ENCODE data around the gene GORASP2. TPM values are rescaled to one million over a fixed set of nuclear protein-coding genes. Genes with fewer than 3 reads are reported as not detected.

Gene GORASP2
- total RNA-seq, 1 donor from 2014 or later = 78.1 TPM

- Histone ChIP-seq H3K36me3 (ENCODE audit: control insufficient read depth, insufficient read depth, low read length) (peaks cover 1% of the 10 kb centered on the region), H3K27me3 (ENCODE audit: control insufficient read depth, insufficient read depth, low read length) (no peaks in the 10 kb centered on the region), H3K4me3 (ENCODE audit: low read depth, low read length) (no peak overlapping the region)
- no peak for DNase-seq (ENCODE audit: low read depth)
- TF ChIP-seq, protein P1, sequence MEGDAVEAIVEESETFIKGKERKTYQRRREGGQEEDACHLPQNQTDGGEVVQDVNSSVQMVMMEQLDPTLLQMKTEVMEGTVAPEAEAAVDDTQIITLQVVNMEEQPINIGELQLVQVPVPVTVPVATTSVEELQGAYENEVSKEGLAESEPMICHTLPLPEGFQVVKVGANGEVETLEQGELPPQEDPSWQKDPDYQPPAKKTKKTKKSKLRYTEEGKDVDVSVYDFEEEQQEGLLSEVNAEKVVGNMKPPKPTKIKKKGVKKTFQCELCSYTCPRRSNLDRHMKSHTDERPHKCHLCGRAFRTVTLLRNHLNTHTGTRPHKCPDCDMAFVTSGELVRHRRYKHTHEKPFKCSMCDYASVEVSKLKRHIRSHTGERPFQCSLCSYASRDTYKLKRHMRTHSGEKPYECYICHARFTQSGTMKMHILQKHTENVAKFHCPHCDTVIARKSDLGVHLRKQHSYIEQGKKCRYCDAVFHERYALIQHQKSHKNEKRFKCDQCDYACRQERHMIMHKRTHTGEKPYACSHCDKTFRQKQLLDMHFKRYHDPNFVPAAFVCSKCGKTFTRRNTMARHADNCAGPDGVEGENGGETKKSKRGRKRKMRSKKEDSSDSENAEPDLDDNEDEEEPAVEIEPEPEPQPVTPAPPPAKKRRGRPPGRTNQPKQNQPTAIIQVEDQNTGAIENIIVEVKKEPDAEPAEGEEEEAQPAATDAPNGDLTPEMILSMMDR (IDR thresholded peaks at IDR 0.05; ENCODE audit: insufficient read depth, low read length, poor library complexity, severe bottlenecking) = no peak
Measured at GRCh38 chr2:170969030-170969429, 40.0 kb downstream of the GORASP2 start.

DNA sequence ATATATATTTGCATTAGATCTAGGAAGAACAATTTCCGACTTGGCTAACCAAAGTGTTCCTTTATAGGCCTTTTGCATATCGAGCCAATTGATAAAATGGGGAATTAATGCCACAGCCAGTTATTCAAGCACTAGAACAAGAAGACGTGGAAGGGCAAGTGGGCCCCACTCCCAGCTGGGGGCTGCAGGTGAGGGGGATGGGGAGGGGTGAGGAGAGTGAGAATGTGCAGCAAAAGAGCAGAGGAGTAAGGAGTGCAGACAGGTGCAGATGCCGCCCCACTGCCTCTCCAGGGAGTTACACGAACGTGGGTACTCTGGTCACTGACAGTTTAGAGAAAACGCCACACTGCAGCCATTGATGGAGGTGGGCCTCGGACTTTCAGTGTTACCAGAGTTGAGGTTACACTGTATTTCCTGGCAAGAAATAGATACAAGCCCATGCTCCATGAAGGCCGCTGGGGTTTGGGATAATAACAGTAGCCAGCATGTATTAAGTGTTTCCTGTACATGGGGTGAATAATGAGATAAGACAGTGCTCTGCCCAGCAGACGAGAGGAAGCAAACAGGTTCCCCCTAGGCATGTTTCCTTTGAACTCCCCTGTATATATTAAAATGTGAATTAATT is 40.9 kb downstream of the GORASP2 start:
- Histone ChIP-seq H3K4me3 (ENCODE audit: low read depth, low read length) (no peak overlapping the region), H3K36me3 (ENCODE audit: control insufficient read depth, insufficient read depth, low read length) (peaks cover 1% of the 10 kb centered on the region), H3K27me3 (ENCODE audit: control insufficient read depth, insufficient read depth, low read length) (no peaks in the 10 kb centered on the region)
- no peak for DNase-seq (ENCODE audit: low read depth)
- TF ChIP-seq, protein P1 (IDR thresholded peaks at IDR 0.05; ENCODE audit: insufficient read depth, low read length, poor library complexity, severe bottlenecking) = no peak

DNA sequence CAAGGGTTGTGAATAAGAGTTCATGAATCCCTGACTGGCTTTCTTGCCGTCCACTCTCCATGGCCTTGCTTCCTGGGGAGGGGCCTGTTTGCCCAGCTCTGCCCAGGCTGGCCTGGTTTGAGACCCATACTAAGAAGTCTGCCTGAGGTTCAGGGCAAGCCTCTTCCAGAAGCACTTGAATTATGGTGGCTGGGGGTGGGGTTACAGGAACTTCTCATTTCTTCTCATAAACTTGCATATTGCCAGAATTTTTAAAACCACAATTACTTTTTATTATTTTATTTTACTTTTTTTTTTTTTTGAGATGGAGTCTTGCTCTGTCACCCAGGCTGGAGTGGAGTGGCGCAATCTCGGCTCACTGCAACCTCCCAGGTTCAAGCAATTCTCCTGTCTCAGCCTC is 42.0 kb downstream of the GORASP2 start:
- TF ChIP-seq, protein P1 (IDR thresholded peaks at IDR 0.05; ENCODE audit: insufficient read depth, low read length, poor library complexity, severe bottlenecking) = no peak
- Histone ChIP-seq H3K27me3 (ENCODE audit: control insufficient read depth, insufficient read depth, low read length) (peaks cover 2% of the 10 kb centered on the region), H3K4me3 (ENCODE audit: low read depth, low read length) (no peak overlapping the region), H3K36me3 (ENCODE audit: control insufficient read depth, insufficient read depth, low read length) (no peaks in the 10 kb centered on the region)
- no peak for DNase-seq (ENCODE audit: low read depth)

DNA sequence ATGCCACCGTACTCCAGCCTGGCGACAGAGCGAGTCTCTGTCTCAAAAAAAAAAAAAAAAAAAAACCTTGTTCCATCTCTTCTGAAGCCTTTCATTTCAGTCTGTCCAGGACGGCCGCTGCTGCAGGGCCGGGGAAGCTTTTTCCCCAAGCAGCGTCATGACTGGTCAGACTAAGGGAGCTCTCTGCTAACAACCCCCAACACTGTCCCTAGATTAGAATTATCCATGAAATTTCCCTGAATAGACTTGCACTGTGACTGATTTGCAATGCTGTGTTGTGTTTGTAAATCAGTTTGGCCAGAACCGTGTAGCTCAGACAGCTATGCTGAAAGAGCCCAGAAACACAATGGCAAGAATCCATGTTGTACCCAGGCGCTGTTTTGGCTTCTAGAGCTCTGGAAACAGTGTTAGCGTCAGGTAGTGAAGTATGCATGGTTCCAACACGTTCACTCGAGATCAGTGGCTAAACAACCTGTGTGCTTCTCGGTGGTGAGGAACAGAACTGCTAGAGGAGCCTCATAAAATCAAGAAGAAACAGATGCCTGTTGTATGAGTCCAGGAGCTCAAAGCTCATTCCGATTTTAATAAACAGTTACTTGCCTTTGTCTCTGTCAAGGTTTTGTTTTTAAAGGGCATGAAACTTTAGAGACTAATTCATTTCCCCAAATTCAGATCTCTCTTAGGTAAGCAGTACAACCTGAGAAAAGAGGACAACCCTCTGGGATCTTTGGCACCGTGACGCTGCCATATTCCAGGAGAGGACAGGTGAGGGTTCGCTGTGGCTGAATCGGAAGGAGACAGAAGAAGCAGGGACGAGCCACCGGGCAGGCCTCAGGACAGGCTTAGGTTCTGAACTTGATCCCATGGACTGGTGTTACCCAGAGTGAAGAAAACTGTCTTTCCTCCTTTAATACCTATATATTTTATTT is 43.5 kb downstream of the GORASP2 start:
- Histone ChIP-seq H3K4me3 (ENCODE audit: low read depth, low read length) (no peak overlapping the region), H3K36me3 (ENCODE audit: control insufficient read depth, insufficient read depth, low read length) (no peaks in the 10 kb centered on the region), H3K27me3 (ENCODE audit: control insufficient read depth, insufficient read depth, low read length) (peaks cover 2% of the 10 kb centered on the region)
- TF ChIP-seq, protein P1 (IDR thresholded peaks at IDR 0.05; ENCODE audit: insufficient read depth, low read length, poor library complexity, severe bottlenecking) = no peak
- no peak for DNase-seq (ENCODE audit: low read depth)

GRCh38 chr2:170973225-170973491 is 44.1 kb downstream of the GORASP2 start:
- H3K4me3 ChIP-seq (ENCODE audit: low read depth, low read length) = peak overlapping the region; percentile 9
- no peaks in the 10 kb centered on the region for H3K36me3 ChIP-seq (ENCODE audit: control insufficient read depth, insufficient read depth, low read length)
- TF ChIP-seq, protein P1 (IDR thresholded peaks at IDR 0.05; ENCODE audit: insufficient read depth, low read length, poor library complexity, severe bottlenecking) = no peak
- peaks cover 2% of the 10 kb centered on the region for H3K27me3 ChIP-seq (ENCODE audit: control insufficient read depth, insufficient read depth, low read length)
- no peak for DNase-seq (ENCODE audit: low read depth)
